Measurements from ENCODE around the gene TMEM150B.

Gene TMEM150B

GRCh38 chr19:55362174-55362989, 37.2 kb upstream of the TMEM150B start:
- no peak for TF ChIP-seq CTCF (IDR thresholded peaks at IDR 0.05; ENCODE audit: insufficient read depth, low read length, poor library complexity, severe bottlenecking)
- no peak for TF ChIP-seq EZH2phosphoT487 (conservative IDR thresholded peaks at IDR 0.05; ENCODE audit: low read length)
- Histone ChIP-seq H3K27me3 (ENCODE audit: low read length) (no peaks in the 10 kb centered on the region), H3F3A (ENCODE audit: insufficient read depth) (no peaks in the 10 kb centered on the region), H3K79me2 (ENCODE audit: insufficient read depth, low read length) (no peaks in the 10 kb centered on the region), H3K4me3 (ENCODE audit: insufficient read depth, low read length, poor library complexity, severe bottlenecking) (no peak overlapping the region), H3K9me3 (ENCODE audit: insufficient read depth, low read length) (no peaks in the 10 kb centered on the region), H3K9ac (ENCODE audit: low read length) (no peak overlapping the region), H3K4me2 (ENCODE audit: low read depth, low read length, poor library complexity, severe bottlenecking) (no peak overlapping the region), H3K27ac (ENCODE audit: low read depth, low read length) (no peak overlapping the region), H3K9me2 (replicated peaks; ENCODE audit: insufficient read depth, low read length) (no peaks in the 10 kb centered on the region), H2AFZ (ENCODE audit: low read depth, low read length, severe bottlenecking) (no peak overlapping the region), H4K20me1 (ENCODE audit: low read depth, low read length) (no peaks in the 10 kb centered on the region), H3K36me3 (ENCODE audit: low read length) (no peaks in the 10 kb centered on the region)

- no peaks in the 10 kb centered on the region for H3K9me3 ChIP-seq (ENCODE audit: insufficient read depth, low read length)
- no peak overlapping the region for H3K27ac ChIP-seq (ENCODE audit: low read depth, low read length)
- no peak overlapping the region for H3K4me3 ChIP-seq (ENCODE audit: insufficient read depth, low read length, poor library complexity, severe bottlenecking)
- no peaks in the 10 kb centered on the region for H3F3A ChIP-seq (ENCODE audit: insufficient read depth)
- no peaks in the 10 kb centered on the region for H3K79me2 ChIP-seq (ENCODE audit: insufficient read depth, low read length)
- H3K27me3 ChIP-seq (ENCODE audit: low read length), result no peaks in the 10 kb centered on the region
- H3K9ac ChIP-seq (ENCODE audit: low read length), result no peak overlapping the region
- no peak for TF ChIP-seq CTCF (IDR thresholded peaks at IDR 0.05; ENCODE audit: insufficient read depth, low read length, poor library complexity, severe bottlenecking)
- no peak for TF ChIP-seq EZH2phosphoT487 (conservative IDR thresholded peaks at IDR 0.05; ENCODE audit: low read length)
- no peaks in the 10 kb centered on the region for H4K20me1 ChIP-seq (ENCODE audit: low read depth, low read length)
- H3K4me2 ChIP-seq (ENCODE audit: low read depth, low read length, poor library complexity, severe bottlenecking), result no peak overlapping the region
- H2AFZ ChIP-seq (ENCODE audit: low read depth, low read length, severe bottlenecking), result no peak overlapping the region
- no peaks in the 10 kb centered on the region for H3K9me2 ChIP-seq (replicated peaks; ENCODE audit: insufficient read depth, low read length)
- H3K36me3 ChIP-seq (ENCODE audit: low read length), result no peaks in the 10 kb centered on the region
Measured at GRCh38 chr19:55360902-55361301, 35.8 kb upstream of the TMEM150B start.

- H3K36me3 ChIP-seq (ENCODE audit: low read length), result no peaks in the 10 kb centered on the region
- H3K4me2 ChIP-seq (ENCODE audit: low read depth, low read length, poor library complexity, severe bottlenecking), result no peak overlapping the region
- H3K79me2 ChIP-seq (ENCODE audit: insufficient read depth, low read length), result no peaks in the 10 kb centered on the region
- no peak overlapping the region for H3K4me3 ChIP-seq (ENCODE audit: insufficient read depth, low read length, poor library complexity, severe bottlenecking)
- H3K9me3 ChIP-seq (ENCODE audit: insufficient read depth, low read length), result no peaks in the 10 kb centered on the region
- no peak overlapping the region for H3K27ac ChIP-seq (ENCODE audit: low read depth, low read length)
- H3K9ac ChIP-seq (ENCODE audit: low read length), result no peak overlapping the region
- H3F3A ChIP-seq (ENCODE audit: insufficient read depth), result no peaks in the 10 kb centered on the region
- no peaks in the 10 kb centered on the region for H4K20me1 ChIP-seq (ENCODE audit: low read depth, low read length)
- no peak overlapping the region for H2AFZ ChIP-seq (ENCODE audit: low read depth, low read length, severe bottlenecking)
- H3K27me3 ChIP-seq (ENCODE audit: low read length), result no peaks in the 10 kb centered on the region
- H3K9me2 ChIP-seq (replicated peaks; ENCODE audit: insufficient read depth, low read length), result no peaks in the 10 kb centered on the region
- TF ChIP-seq EZH2phosphoT487 (conservative IDR thresholded peaks at IDR 0.05; ENCODE audit: low read length) (no peak), CTCF (IDR thresholded peaks at IDR 0.05; ENCODE audit: insufficient read depth, low read length, poor library complexity, severe bottlenecking) (no peak)
Measured at GRCh38 chr19:55358943-55359908, 34.1 kb upstream of the TMEM150B start.

Data from SU-DHL-6 (cell line).